ENCODE measurements around the gene TLR5. TPM values are rescaled to one million over a fixed set of nuclear protein-coding genes. Genes with fewer than 3 reads are reported as not detected.
A peak's percentile ranks its signal among the peaks of the same experiment; 100 is the strongest.

TLR5 gene
- total RNA-seq, 4 donors from 2014 or later, result 8.2 to 14.5 (median 12.3) TPM

GRCh38 chr1:223125766-223126165 is 17.3 kb downstream of the TLR5 start:
- no peaks in the 10 kb centered on the region for H3K9me3 ChIP-seq
- WGBS, result 64% methylated on average over 2 of the region's 2 CpGs
- no peaks in the 10 kb centered on the region for H3K36me3 ChIP-seq
- TF ChIP-seq POLR2AphosphoS5 (IDR thresholded peaks at IDR 0.05) (no peak), POLR2A (IDR thresholded peaks at IDR 0.05) (no peak), EP300 (IDR thresholded peaks at IDR 0.05) (no peak)
- TF ChIP-seq, protein P1, sequence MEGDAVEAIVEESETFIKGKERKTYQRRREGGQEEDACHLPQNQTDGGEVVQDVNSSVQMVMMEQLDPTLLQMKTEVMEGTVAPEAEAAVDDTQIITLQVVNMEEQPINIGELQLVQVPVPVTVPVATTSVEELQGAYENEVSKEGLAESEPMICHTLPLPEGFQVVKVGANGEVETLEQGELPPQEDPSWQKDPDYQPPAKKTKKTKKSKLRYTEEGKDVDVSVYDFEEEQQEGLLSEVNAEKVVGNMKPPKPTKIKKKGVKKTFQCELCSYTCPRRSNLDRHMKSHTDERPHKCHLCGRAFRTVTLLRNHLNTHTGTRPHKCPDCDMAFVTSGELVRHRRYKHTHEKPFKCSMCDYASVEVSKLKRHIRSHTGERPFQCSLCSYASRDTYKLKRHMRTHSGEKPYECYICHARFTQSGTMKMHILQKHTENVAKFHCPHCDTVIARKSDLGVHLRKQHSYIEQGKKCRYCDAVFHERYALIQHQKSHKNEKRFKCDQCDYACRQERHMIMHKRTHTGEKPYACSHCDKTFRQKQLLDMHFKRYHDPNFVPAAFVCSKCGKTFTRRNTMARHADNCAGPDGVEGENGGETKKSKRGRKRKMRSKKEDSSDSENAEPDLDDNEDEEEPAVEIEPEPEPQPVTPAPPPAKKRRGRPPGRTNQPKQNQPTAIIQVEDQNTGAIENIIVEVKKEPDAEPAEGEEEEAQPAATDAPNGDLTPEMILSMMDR (IDR thresholded peaks at IDR 0.05), result no peak
- H3K4me3 ChIP-seq, result no peak overlapping the region
- no peak for DNase-seq (ENCODE audit: low spot score in 2 of 2)
- H3K27me3 ChIP-seq, result no peaks in the 10 kb centered on the region
- H3K27ac ChIP-seq, result no peak overlapping the region
- H3K4me1 ChIP-seq, result peaks cover 12% of the 10 kb centered on the region

DNA sequence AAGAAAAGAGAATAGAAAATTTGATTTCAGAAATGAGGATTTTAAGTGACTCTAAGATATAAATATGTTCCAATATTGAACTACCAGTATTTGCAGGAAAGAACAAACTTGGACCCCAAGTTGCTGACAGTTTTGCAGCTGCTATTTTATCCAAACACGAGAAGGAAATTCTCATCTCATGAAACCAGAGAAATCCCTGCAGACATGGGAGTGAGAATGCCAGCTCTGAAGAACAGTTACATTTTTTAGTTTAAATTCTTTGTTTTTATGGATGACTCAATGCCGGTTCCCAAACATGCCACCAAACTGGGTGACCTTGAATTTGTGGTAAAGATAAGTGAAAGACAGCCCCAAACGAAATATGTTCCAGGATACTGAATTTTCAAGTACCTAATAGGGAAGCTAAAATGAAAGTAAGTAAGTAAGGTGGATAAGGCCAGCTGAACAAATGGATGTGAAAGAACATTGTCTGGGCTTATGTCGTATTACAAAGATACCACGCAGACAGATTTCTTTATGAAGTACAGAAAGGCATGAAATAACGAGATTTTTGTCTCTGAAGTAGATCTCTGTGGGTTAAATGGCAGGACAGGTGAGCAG is 19.9 kb downstream of the TLR5 start:
- H3K4me3 ChIP-seq, result peak overlapping the region; percentile 19

DNA sequence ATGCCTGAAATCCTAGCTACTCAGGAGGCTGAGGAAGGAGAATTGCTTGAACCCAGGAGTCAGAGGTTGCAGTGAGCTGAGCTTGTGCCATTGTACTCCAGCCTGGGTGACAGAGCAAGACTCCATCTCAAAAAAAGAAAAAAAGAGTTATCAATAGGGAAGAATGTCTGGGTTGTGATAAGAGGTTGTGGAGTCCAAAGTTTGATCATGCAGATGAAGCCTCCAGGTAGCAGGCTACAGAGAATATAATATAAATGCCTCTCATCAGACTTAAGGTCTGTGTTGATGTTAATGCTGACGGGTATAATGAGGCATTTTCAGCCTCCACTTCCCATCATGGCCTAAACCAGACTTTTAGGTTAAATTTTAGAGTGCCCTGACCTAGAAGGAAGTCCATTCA is 24.6 kb downstream of the TLR5 start:
- 92% methylated on average over 1 of the region's 1 CpG for WGBS

More for the DNA sequence above, 19.9 kb downstream of the TLR5 start:
- H3K27me3 ChIP-seq, result no peaks in the 10 kb centered on the region
- H3K36me3 ChIP-seq, result no peaks in the 10 kb centered on the region
- 47% methylated on average over 6 of the region's 6 CpGs for WGBS
- TF ChIP-seq POLR2A (IDR thresholded peaks at IDR 0.05) (no peak), POLR2AphosphoS5 (IDR thresholded peaks at IDR 0.05) (no peak), EP300 (IDR thresholded peaks at IDR 0.05) (no peak)
- TF ChIP-seq, protein P1 (IDR thresholded peaks at IDR 0.05), result no peak
- no peak overlapping the region for H3K27ac ChIP-seq
- H3K4me1 ChIP-seq, result peaks cover 6% of the 10 kb centered on the region
- H3K9me3 ChIP-seq, result no peaks in the 10 kb centered on the region
- DNase-seq (ENCODE audit: low spot score in 2 of 2), result no peak

GRCh38 chr1:223116950-223117349 is 26.1 kb downstream of the TLR5 start:
- WGBS, result no CpG with 5 or more reads among the region's 29 CpGs
- H3K36me3 ChIP-seq, result no peaks in the 10 kb centered on the region
- H3K4me3 ChIP-seq, result no peak overlapping the region
- TF ChIP-seq POLR2A (IDR thresholded peaks at IDR 0.05), result no peak
- no peak for TF ChIP-seq POLR2AphosphoS5 (IDR thresholded peaks at IDR 0.05)
- TF ChIP-seq, protein P1 (IDR thresholded peaks at IDR 0.05), result no peak
- no peak for TF ChIP-seq EP300 (IDR thresholded peaks at IDR 0.05)
- H3K27me3 ChIP-seq, result no peaks in the 10 kb centered on the region
- no peak overlapping the region for H3K27ac ChIP-seq
- DNase-seq (ENCODE audit: low spot score in 2 of 2), result no peak
- H3K4me1 ChIP-seq, result peaks cover 3% of the 10 kb centered on the region
- no peaks in the 10 kb centered on the region for H3K9me3 ChIP-seq

More for the DNA sequence above, 24.6 kb downstream of the TLR5 start:
- Histone ChIP-seq H3K4me1 (peaks cover 5% of the 10 kb centered on the region), H3K4me3 (no peak overlapping the region), H3K36me3 (no peaks in the 10 kb centered on the region), H3K27ac (no peak overlapping the region), H3K27me3 (no peaks in the 10 kb centered on the region), H3K9me3 (no peaks in the 10 kb centered on the region)
- TF ChIP-seq EP300 (IDR thresholded peaks at IDR 0.05), result no peak
- no peak for TF ChIP-seq POLR2AphosphoS5 (IDR thresholded peaks at IDR 0.05)
- no peak for TF ChIP-seq POLR2A (IDR thresholded peaks at IDR 0.05)
- TF ChIP-seq, protein P1 (IDR thresholded peaks at IDR 0.05), result no peak
- DNase-seq (ENCODE audit: low spot score in 2 of 2), result no peak

- Histone ChIP-seq H3K4me1 (peaks cover 3% of the 10 kb centered on the region), H3K4me3 (no peak overlapping the region), H3K27me3 (no peaks in the 10 kb centered on the region), H3K36me3 (no peaks in the 10 kb centered on the region), H3K27ac (no peak overlapping the region), H3K9me3 (no peaks in the 10 kb centered on the region)
- TF ChIP-seq POLR2A (IDR thresholded peaks at IDR 0.05), result no peak
- TF ChIP-seq, protein P1 (IDR thresholded peaks at IDR 0.05), result no peak
- TF ChIP-seq POLR2AphosphoS5 (IDR thresholded peaks at IDR 0.05), result no peak
- no peak for TF ChIP-seq EP300 (IDR thresholded peaks at IDR 0.05)
- DNase-seq (ENCODE audit: low spot score in 2 of 2), result no peak
- 71% methylated on average over 2 of the region's 2 CpGs for WGBS
Measured at GRCh38 chr1:223114871-223115270, 28.2 kb downstream of the TLR5 start.
